KMS-11 (cell line): Measurements from ENCODE around the gene MGRN1.

Source experiments
- H2AFZ ChIP-seq: fragments of 200-600 bp; sonication (generic); 2 replicates; pipeline ENCODE4 v1.6.1; 2016; ENCODE audit warnings: antibody characterized with exemption, mixed run types, low read depth
- H3K27ac ChIP-seq: fragments of 200-600 bp; sonication (generic); 2 replicates; pipeline ENCODE4 v1.6.1; 2016; ENCODE audit warnings: mild to moderate bottlenecking, mixed run types
- H3K27me3 ChIP-seq: fragments of 200-600 bp; sonication (generic); 2 replicates; pipeline ENCODE4 v1.6.1; 2017; ENCODE audit warnings: mild to moderate bottlenecking, low read depth, mixed run types, moderate library complexity; ENCODE audit not compliant: insufficient read depth
- H3K36me3 ChIP-seq: fragments of 200-600 bp; sonication (generic); 2 replicates; pipeline ENCODE4 v1.6.1; 2017; ENCODE audit warnings: mild to moderate bottlenecking, mixed run types; ENCODE audit not compliant: insufficient read depth
- H3K4me1 ChIP-seq: fragments of 200-600 bp; sonication (generic); 2 replicates; pipeline ENCODE4 v1.6.1; 2016; ENCODE audit warnings: mild to moderate bottlenecking, low read depth, mixed run types; ENCODE audit not compliant: poor library complexity, severe bottlenecking
- H3K4me2 ChIP-seq: fragments of 200-600 bp; sonication (generic); 2 replicates; pipeline ENCODE4 v1.7.0; 2016; ENCODE audit warnings: mild to moderate bottlenecking, mixed run types
- H3K4me3 ChIP-seq: fragments of 200-600 bp; sonication (generic); IDR thresholded peaks from 2 replicates; pipeline ENCODE4 v1.6.1; 2017; ENCODE audit warnings: low read depth, low read length, mixed read lengths; ENCODE audit not compliant: insufficient read depth
- H3K79me2 ChIP-seq: fragments of 200-600 bp; sonication (generic); 2 replicates; pipeline ENCODE4 v1.6.1; 2016; ENCODE audit warnings: low read depth, mixed run types; ENCODE audit not compliant: insufficient read depth
- H3K9ac ChIP-seq: fragments of 200-600 bp; sonication (generic); 2 replicates; pipeline ENCODE4 v1.6.1; 2016; ENCODE audit warnings: mild to moderate bottlenecking, mixed run types
- H4K20me1 ChIP-seq: fragments of 200-600 bp; sonication (generic); 2 replicates; pipeline ENCODE4 v1.6.1; 2016; ENCODE audit warnings: mild to moderate bottlenecking, mixed run types; ENCODE audit not compliant: insufficient read depth
- CTCF ChIP-seq: fragments of 200-600 bp; sonication (generic); conservative IDR thresholded peaks from 2 replicates; pipeline ENCODE4 v1.6.1; 2017; ENCODE audit warnings: low read depth, mild to moderate bottlenecking, antibody characterized with exemption, low read length, moderate library complexity, mixed read lengths

MGRN1 gene

GRCh38 chr16:4723071-4723767, 98.6 kb downstream of the MGRN1 start:
- Histone ChIP-seq H3K36me3 (no peaks in the 10 kb centered on the region), H4K20me1 (no peaks in the 10 kb centered on the region), H3K79me2 (no peaks in the 10 kb centered on the region), H3K4me3 (no peak overlapping the region), H3K4me1 (no peaks in the 10 kb centered on the region), H3K27me3 (no peaks in the 10 kb centered on the region), H3K4me2 (no peak overlapping the region), H2AFZ (no peak overlapping the region), H3K27ac (no peak overlapping the region), H3K9ac (no peak overlapping the region; the same call in 1 of the 2 replicates)
- no peak for TF ChIP-seq CTCF

GRCh38 chr16:4724661-4725270, 100.1 kb downstream of the MGRN1 start:
- Histone ChIP-seq H3K4me2 (no peak overlapping the region), H3K4me1 (no peaks in the 10 kb centered on the region), H3K79me2 (no peaks in the 10 kb centered on the region), H3K27ac (no peak overlapping the region), H3K4me3 (no peak overlapping the region), H2AFZ (no peak overlapping the region), H4K20me1 (no peaks in the 10 kb centered on the region), H3K36me3 (no peaks in the 10 kb centered on the region), H3K9ac (no peak overlapping the region), H3K27me3 (no peaks in the 10 kb centered on the region)
- TF ChIP-seq CTCF, result no peak

GRCh38 chr16:4726616-4727015, 102.0 kb downstream of the MGRN1 start:
- Histone ChIP-seq H3K27me3 (no peaks in the 10 kb centered on the region), H4K20me1 (no peaks in the 10 kb centered on the region), H3K36me3 (no peaks in the 10 kb centered on the region)

GRCh38 chr16:4728676-4729075, 104.0 kb downstream of the MGRN1 start:
- no peak overlapping the region for H3K9ac ChIP-seq
- no peak for TF ChIP-seq CTCF
- no peak overlapping the region for H3K4me2 ChIP-seq
- no peak overlapping the region for H2AFZ ChIP-seq
- no peaks in the 10 kb centered on the region for H3K27me3 ChIP-seq
- no peaks in the 10 kb centered on the region for H3K36me3 ChIP-seq
- no peak overlapping the region for H3K4me3 ChIP-seq
- H3K4me1 ChIP-seq, result peaks cover 6% of the 10 kb centered on the region
- no peak overlapping the region for H3K27ac ChIP-seq
- no peaks in the 10 kb centered on the region; the same call in 1 of the 2 replicates for H3K79me2 ChIP-seq
- H4K20me1 ChIP-seq, result no peaks in the 10 kb centered on the region

More at GRCh38 chr16:4726616-4727015, 102.0 kb downstream of the MGRN1 start:
- H3K4me1 ChIP-seq, result no peaks in the 10 kb centered on the region
- H3K4me3 ChIP-seq, result no peak overlapping the region
- H3K4me2 ChIP-seq, result no peak overlapping the region
- H2AFZ ChIP-seq, result no peak overlapping the region
- no peak overlapping the region for H3K27ac ChIP-seq
- no peaks in the 10 kb centered on the region for H3K79me2 ChIP-seq
- H3K9ac ChIP-seq, result no peak overlapping the region
- TF ChIP-seq CTCF, result no peak
